Vagina (tissue), 2 donors: Measurements from ENCODE around the gene C5AR2.

Source experiments
- CTCF ChIP-seq, 3 experiments: fragments of 450-650 bp in 2 of 3; fragments of 200-600 bp in 1 of 3; sonication (generic) in 1 of 3; IDR thresholded peaks; one replicate each; pipeline ENCODE4 v1.5.1; 2017 to 2019; ENCODE audit warnings: antibody characterized with exemption in 3 of 3, mild to moderate bottlenecking in 2 of 3, moderate library complexity in 2 of 3
- POLR2A ChIP-seq, 2 donors: fragments of 450-650 bp; IDR thresholded peaks; one replicate each; pipeline ENCODE4 v1.6.1; 2017; ENCODE audit warnings: antibody characterized with exemption in 2 of 2, mild to moderate bottlenecking in 2 of 2, moderate library complexity in 2 of 2
- POLR2AphosphoS5 ChIP-seq, 2 donors: sonication (generic); formaldehyde crosslinking; IDR thresholded peaks; one replicate each; pipeline ENCODE4 v1.9.0; 2017; ENCODE audit warnings: antibody characterized with exemption in 2 of 2, mild to moderate bottlenecking in 2 of 2, low read depth in 1 of 2; ENCODE audit not compliant: insufficient read depth in 1 of 2

- no peak for TF ChIP-seq POLR2A (IDR thresholded peaks at IDR 0.05)
- no peak for TF ChIP-seq CTCF (IDR thresholded peaks at IDR 0.05)
- no peak for TF ChIP-seq POLR2AphosphoS5 (IDR thresholded peaks at IDR 0.05; ENCODE audit: insufficient read depth in 1 of 2, low read depth in 1 of 2)
These were observed 30.3 kb downstream of the C5AR2 start for GRCh38 chr19:47362321-47362720.
